Endometrium (tissue), 2 donors: ENCODE data around the gene DGKG.
A peak's percentile ranks its signal among the peaks of the same experiment; 100 is the strongest.

Experiments
- FAIRE-seq: peaks from 2 replicates; lab custom pipeline; 2012; peaks lifted over from hg19 to GRCh38; lab: Jason Lieb, UNC
- donor health status: control.
- donor health status: control.

DGKG gene

DNA sequence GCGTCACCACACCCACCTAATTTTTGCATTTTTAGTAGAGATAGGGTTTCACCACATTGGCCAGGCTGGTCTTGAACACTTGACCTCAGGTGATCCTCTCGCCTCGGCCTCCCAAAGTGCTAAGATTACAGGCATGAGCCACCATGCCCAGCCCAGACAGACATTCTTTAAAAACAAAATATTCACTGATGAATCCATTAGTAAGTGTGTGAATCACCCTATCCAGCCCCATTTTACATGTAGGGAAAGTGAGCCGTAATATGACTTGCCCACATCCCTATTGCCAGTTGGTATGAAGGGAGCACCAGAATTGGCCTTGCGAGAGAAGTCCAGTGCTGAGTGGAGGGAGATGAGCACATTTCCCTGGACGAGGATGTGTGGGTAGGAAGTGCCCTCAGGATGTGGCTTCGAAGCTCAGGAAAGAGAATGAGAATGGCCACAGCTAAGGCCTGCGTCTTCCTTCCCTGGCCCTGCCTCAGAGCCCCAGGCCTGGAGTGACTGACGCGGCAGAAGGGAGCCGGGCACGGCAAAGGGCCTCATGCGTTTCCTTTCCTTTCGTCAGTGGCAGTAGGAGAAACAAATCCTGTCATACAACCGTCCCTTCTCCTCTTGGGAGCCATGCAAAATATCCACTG lies 224.9 kb downstream of the DGKG start:
- FAIRE-seq, result no peak

DNA sequence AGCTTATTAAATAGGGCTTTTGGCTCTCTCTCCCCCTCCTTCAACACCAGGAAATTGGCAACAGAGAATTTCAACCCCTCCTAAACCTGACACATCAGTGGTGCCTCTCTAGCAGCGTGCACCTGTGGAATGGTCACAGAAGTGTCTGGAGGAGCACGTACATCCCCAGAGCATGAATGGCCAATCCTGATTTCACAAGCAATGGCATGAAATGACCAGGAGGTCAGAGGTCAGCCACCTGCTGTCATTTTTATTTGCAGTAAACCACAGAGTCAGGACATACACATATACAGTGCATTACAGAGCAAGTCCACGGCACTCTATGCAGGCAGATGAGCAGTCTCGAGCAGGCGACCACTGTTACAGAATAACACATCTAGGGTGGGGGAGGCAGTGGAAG lies 228.1 kb downstream of the DGKG start:
- FAIRE-seq, result no peak

DNA sequence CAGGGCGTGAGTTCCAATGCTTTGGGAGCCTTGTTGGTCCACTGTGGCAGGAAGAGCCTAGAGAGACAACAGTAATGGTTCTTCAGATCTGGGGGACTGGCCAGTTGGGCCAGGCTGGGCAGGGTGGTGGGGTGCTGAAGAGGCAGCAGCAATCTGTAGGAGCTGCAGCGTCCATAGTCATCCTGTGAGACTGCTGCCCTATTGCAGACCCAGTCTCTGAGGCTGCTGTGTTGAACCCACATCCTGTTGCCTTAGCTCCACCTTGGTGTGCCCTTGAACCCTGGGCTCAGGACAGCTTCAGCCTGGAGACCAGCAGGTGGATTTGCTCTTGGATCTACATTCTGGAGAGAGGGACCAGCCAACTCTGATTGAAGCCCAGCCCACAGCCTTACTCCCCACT lies 229.5 kb downstream of the DGKG start:
- FAIRE-seq, result no peak

DNA sequence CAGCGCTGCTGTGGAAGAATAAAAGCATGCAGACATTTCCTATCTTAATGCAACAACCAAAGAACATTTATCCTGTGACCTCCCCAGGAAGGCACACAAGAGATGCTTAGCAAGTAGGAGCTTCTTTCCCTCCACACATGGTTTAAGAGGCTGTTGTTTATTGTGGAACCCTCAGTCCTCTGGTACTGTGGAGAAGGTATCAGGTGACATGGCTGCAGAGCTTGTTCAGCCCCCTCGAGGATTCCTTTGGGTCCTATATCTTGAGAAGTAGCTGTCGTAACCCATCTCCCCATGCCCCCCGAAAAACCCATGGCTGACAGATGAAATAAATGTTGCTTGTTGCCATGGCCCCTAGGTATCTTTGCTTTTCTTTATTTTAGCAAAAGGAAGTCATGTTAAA lies 232.8 kb downstream of the DGKG start:
- no peak for FAIRE-seq

DNA sequence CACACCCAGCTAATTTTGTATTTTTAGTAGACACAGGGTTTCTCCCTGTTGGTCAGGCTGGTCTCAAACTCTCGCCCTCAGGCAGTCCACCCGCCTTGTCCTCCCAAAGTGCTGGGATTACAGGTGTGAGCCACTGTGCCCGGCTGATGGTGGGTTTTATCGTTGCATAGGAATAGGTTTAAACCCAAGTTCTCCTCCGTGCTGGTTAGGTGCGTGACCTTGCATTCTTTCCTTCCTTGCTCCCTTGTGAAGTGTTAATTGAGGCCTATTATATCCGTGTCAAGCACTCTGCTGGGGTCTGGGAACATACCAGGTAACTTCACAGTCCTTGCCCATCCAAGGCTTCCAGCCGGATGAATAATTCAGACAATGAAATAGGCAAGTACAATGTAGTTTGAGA lies 233.9 kb downstream of the DGKG start:
- FAIRE-seq, result no peak

DNA sequence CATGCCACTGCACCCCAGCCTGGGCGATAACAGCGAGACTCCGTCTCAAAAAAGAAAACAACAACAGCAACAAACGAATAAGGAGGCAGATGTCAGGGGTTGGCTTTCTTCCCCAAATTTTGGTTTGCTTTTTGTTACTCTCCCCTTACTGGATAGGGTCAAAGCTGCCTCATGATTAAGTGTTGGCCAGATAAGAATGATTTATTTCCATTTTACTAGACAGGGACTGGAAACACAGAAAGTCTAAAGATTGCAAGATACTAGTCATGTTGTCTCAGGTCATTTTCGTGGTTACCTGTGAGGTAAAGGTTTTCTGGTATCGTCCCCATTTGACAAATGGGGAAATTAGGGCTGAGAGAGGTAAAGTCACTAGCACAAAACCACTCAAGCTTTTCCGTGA lies 234.6 kb downstream of the DGKG start:
- FAIRE-seq, result no peak

DNA sequence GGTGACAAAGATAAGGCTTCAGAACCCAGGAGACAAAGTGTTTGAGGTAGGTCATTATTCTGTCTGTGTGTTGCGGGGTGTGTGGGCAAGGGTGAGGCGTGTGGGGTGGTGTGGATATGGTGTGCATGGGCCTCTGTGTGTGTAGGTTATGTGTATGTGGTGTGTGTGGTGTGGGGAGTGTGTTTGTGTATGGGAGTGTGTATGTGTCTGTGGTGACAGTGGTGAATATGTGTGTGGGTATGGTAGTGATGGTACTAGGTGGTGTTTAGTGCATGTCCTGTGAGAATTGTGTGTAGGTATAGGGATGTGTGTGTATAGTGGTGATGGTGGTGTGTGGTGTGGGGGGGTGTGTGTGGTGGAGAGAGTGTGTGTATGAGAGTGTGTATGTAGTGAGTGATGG lies 236.9 kb downstream of the DGKG start:
- no peak for FAIRE-seq

DNA sequence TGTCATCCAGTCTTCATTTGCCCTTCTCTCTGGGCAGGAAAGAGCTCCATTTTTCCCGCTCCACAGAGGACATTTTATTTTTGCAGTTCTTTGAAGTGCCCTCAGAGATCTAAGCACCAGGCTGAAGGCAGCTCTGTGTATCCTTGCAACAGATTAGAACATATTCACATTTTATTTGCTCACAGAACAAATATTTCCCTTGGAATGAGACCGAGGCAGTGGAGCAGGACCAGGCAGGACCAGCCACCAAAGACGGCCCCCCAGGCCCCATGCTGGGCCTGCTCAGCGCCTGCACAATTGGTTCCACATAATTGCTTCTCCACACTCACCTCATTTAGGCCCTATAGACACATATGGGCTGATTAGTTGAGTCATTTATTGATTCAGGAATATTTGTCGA lies 237.4 kb downstream of the DGKG start:
- FAIRE-seq, result no peak

DNA sequence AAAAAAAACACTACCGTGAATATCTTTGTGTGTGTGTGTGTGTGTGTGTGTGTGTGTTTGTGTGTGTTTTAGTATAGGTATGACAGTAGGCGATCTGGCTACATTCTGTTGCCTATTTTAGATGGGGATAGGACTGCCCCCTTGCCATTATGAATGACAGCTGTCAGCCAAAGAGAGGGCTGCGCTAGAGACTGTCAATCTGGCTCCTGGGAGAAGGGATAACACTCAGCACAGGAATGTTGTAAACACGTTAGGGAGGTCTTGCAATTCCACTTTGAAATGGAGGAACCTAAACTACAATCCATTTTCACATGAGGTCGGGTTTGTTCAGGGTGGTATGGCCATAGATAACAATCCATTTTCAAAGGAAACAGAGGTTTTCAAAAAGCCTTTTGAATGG lies 239.0 kb downstream of the DGKG start:
- no peak for FAIRE-seq

DNA sequence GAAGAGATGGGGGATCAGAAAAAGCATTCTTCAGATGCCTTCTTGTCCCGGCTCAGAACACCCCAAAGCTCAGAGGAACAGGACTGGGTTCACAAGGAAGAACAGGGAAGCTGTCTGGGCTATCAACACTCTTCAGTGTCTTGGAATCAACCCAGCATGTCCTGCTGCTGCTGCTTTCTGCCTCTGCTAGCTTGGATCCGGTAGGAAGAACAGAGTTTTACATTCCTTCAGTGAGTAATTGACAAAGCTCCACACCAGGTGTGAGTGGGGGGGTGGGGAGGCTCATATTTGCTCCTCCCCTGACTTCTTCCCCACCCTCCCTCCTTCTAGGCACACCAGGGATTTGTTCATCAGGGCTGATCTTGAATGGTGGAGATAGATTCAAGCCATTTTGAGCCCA lies 240.1 kb downstream of the DGKG start:
- FAIRE-seq, result no peak

DNA sequence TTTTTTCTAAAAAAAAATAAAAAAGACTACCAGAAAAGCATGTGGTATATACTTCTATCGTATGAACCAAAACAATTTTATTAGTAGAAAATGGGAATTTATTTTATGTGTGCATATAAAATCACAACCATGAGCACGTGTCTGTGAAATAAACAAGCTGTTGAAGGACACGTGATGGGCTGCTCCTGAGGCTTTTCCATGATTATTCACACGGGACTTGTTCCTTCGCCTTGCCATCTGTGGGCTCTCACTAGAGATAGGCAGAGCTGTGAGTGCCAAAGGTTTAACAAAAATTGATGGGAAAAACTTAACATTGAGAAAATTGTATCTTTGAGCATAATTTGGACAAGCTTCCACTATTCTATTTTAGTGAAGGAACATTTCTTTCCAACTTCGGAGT lies 240.8 kb downstream of the DGKG start:
- no peak for FAIRE-seq

DNA sequence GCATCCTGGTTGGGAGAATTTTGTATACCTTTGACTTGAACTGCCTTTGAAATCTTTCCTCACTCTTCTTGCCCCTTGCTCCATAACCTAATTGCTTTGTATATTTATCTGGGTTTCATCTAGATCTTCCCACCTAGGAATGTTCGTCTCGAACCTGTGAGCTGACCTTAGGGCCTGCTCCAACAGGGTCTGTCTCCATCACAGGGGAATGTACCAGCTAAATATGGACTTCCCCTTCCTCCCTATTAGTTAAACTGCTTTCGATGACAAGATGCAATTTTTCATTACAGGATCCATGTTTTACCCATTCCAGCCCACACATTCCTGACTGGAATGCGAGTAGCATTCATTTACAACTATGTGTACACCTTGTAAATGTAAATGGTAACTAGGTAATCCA lies 242.5 kb downstream of the DGKG start:
- no peak for FAIRE-seq

DNA sequence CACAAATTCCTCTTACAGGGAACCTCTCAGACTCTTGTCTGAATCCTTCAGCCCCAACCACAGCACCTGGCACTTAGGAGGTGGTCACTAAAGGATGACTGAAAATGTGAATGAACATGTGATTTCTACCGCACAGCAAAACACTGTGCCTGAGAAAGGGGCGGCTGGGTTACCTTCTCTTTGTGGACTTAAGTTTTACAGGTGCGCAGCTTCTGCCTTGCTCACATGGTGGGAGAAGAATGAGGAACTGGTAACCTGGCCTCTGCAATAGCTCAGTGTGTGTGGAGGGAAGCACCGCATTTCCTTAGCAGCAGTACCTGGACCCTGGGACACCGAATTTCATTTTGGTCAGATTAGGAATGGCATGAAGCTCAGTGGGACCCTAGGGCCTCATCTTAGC lies 243.3 kb downstream of the DGKG start:
- no peak for FAIRE-seq

DNA sequence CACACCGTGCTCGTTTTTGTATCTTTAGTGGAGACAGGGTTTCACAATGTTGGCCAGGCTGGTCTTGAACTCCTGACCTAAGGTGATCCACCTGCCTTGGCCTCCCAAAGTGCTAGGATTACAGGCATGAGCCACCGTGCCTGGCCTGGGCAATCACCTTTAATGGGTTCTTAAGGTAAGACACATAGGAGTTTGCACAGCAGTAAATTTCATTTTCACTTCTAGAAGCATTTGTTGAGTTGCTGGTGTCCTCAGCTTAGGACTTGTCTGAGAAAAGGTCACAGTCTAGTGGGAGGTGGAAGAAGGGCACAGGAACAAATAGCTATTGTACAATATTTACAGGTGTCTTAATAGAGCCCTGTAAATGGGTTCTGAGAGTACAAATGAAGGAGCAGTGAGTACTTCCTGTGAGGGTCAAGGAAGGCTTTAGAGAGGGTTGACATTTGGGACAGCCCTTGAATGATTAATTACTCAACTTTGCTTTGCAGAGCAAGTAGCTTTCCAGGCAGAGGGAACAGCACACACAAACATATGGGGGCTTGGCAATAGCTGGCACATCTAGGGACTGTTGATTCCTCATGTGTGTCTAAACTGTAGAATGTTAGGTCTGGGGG lies 244.4 kb downstream of the DGKG start:
- no peak for FAIRE-seq

DNA sequence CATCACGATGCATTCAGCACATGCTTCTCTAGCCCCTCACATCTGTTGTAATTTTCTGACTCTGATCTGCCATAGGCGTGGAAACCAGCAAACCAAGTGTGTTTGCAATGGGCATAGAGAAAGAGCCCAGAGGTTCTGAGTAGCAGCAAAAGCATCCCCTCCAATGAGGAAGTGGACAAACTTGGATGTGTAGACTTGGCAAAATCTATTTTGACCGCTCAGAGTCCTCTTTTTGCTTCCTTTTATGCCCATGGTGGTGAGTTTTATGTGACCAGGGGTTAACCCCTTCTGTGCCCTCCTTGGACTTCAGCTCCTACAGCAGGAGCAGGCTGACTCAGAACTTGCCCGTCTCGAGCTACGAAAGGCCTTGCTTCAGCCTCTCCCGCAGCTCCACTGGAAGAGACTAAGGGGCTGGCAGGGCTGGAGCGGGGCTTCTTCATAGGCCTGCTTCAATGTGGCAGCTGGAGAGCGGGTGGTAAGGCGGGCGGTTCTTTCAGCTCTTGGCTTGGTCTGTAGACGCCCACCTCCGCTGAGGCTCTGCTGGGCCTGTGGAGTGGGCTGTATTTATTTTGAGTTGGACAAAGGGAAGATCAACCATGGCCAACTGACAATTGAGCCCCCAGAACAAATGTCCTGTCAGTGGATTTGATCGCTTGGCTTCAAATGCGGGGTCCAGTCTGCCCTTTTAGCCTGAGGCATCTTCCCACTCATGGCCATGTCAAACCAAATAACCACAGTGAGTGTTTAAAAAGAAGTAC lies 246.6 kb downstream of the DGKG start:
- FAIRE-seq, result no peak

DNA sequence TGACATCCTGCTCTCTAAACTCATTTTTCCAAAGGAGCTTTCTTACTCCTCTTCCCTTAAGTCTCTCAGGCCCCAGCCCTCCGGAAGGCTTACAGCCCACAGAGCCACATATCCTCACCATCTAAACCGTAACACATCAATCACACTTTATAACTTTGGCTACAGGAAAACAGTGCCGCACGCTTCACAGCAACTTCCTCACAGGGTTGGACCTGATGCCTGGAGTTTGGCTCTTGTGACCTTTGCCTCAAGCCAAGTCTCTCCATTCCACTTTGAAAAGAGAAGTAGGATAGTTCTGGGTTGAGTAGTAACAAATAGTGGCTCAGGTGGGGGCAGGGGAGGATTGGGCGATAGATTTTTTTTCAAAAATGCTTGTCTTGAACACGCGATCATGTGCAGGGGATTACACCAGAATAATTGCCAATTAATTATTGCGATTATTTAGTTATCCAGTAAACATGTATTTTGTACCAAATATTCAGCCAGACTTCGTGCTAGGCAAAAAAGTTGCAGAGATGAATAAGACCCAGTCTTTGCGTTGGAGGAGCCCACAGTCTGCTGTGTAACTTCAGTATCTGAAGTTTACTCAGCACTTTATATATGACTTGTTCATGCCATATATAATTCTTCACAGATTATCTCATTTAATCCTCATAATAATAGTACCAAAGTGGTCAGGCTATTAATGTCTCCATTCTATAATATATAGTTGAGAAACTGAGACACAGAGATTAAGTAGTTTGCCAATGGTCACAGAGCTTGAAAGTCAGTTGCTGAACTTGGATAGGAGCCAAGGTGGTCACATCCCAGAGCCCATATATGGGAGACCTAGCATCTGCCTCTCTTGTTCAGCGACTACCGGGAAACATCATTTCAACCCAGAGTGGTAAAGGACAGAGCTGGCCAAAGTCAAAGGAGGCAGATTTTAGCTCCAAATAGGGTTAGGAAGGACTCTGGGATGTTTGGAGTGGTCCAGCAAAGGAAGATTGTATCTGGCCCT lies 250.8 kb downstream of the DGKG start:
- FAIRE-seq, result no peak

DNA sequence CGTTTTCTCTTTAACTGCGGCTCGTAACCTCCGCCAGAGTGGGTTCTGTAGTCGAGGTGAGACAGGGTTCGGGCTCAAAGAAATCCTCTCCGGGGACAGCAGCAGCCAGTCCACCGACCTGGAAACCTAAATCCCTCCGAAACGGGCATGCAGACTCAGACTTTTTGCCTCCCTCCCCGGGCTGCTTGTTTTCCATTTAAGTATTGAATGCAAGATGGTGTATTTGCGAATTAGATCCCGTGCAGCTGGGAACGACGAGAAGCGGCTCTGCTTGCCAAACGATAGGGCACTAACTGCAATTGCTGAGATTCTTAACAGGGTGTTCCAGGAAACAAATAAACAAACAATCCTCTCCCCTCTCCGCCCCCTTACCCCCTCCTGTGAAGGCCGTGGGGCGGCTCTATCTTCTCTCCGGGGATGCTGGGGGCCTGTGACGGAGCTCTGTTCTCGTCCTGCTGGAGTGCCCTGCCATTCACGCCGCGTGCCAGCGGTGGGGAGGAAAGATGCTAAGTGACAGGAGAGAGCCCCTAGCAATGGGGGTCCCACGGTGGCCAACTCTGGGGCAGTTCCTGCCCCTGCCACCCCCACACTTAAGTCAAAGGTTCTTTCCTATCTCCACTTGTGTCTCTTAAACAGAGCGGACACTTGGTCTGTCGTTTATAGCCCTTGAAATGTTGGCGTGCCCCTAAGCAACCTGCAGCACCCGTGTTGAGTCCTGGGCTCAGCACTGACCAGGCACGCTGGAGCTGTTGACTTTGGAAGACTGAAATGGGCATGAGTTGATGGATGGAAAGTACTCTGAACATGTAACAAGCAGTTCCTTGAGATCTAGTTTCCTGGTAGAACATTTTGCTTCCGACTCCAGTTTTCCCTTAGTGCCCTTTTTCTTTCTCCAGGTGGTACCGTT lies 251.9 kb downstream of the DGKG start:
- no peak for FAIRE-seq

DNA sequence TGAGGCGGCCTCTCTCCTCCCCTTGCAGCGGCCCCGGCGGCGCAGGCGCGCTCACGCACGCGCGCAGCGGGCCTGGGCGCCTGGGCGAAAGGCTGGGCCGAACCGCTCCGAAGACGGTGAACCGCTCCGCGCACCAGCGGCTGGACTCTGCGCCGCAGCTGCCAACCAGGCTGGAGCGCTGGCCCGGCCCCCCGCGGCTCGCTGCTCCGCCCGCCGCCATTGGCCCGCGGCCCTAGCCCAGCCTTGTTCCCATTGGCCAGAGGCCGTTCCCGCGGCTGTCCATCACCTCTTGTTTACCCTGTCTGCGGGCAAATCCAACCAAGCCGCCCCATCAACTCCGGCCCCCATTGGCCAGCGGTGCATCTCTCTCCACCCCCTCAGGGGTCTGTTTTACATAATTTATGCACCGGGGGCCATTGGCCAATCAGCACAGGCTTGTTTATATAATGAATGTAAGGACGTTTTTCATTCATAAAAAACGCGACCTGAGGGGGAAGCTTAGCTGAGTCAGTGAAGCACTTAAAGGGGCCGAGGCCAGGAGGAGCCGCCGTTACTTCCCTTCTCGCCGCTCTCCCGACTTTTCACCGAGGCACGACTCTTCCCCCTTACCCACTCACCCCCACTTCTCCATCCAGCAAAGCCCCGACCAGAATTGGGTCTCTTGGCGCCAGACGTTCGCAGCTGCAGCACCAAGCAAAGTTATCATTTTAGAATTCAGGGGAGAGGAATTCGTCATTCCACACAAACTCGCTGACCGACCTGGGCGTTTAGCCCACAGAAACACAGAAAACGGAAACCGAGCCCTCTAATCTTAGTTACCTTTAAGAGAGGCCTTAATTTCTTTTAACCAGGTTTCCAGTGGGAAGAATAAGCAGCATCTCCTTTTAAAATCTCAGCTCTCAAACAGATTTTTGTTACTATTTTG lies 252.8 kb downstream of the DGKG start, which contains the start of gene ETV5:
TSS of gene ETV5 (minus strand) at position 149 of the 925 bp plus-strand sequence. CDS start 3,221 bp downstream, outside the sequence.
- peak; percentile 97 for FAIRE-seq

DNA sequence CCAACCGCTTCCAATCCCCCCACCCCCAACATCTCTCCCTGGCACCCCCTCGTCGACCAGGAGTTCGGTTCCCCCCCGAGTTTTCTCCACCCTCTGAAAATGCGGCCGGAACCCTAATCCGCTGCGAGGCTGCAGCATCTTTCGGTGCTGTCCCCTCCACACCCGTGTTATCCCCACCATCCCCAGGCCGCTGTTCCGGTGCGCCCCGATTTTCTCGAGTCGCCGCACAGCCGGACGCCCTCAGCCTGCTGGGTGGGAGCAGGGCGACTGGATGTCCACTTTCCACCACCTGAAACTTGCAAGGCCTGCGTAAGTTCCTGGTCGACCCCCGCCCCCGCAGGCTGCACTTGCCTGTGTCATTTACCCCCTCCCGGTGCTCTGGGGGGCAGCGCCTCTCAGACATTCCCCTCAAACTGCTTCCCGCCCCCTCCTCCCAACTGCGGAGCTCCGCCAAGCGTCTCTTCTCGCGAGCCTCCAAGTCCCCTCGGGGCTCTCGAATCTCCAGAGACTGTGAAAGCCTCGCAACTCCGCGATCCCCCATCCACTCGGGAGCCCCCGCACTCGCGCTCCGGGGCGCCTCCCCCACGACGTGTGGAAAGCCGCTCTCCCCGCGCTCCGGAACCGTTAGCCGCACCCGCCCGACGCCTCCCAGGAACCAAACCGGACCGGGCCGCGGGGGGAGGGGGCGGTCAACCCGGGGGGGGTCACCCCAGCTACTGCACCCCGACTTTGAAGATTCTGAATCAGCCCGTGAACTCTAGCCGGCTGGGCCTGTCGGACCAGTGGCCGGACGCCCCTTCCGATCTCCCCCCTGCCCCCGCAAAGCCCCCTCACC lies 253.7 kb downstream of the DGKG start:
- no peak for FAIRE-seq
